ENCODE data around the gene INPP5A.

The INPP5A gene

DNA sequence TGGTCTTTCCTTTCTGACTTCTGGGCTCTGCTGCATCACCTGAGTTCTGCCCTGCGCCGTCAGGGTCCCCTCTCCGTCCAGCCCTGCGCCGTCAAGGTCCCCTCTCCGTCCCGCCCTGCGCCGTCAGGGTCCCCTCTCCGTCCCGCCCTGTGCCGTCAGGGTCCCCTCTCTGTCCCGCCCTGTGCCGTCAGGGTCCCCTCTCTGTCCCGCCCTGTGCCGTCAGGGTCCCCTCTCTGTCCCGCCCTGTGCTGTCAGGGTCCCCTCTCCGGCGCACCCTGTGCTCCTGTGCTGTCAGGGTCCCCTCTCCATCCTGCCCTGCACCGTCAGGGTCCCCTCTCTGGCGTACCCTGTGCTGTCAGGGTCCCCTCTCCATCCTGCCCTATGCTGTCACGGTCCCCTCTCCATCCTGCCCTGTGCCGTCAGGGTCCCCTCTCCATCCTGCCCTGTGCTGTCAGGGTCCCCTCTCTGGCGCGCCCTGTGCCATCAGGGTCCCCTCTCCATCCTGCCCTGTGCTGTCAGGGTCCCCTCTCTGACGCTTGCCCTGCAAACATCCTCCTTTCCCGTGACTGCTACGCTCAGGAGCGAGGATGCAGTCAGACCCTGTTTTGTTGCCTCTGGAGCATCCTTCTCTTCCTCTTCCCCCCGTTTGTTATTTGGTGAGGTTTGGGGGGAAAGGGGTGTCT, 66.4 kb downstream of the INPP5A start:
- DNase-seq = no peak

DNA sequence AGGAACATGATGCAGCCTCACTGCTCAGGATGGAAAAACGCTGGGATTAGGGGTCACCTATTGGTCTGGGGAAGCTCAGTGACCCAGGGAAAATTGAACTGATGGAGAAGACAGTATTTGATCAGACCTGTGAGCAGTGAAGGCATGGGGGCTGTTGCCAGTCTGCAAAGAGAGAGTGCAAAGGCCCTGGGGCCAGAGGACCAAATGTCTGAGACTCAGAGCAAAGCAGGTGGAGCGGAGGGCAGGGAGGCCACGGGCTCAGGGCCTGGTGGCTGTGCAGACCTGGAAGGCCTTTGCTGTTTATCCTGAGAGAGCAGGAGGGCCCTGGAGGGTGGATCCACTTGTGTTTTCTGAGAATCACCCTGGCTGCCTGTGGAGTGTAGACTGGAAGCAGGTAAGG, 67.1 kb downstream of the INPP5A start:
- no peak for DNase-seq

DNA sequence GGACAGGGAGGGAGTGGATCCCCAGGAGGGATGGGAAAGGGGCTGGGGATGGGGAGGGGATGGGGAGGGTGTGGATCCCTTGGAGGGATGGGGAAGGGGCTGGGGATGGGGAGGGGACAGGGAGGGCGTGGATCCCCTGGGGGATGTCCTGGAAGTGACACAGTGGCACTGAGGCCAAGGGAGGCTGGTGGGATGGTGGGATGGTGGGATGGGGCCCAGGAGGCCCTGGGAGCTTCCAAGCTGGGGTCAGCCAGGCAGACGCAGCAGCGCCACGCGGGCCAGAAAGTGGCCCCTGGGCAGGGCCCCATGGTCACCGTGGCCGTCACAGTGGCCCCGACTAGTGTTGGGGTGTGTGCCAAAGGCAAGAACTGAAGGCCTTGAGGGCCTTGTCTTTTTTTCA, 67.8 kb downstream of the INPP5A start:
- no peak for DNase-seq

DNA sequence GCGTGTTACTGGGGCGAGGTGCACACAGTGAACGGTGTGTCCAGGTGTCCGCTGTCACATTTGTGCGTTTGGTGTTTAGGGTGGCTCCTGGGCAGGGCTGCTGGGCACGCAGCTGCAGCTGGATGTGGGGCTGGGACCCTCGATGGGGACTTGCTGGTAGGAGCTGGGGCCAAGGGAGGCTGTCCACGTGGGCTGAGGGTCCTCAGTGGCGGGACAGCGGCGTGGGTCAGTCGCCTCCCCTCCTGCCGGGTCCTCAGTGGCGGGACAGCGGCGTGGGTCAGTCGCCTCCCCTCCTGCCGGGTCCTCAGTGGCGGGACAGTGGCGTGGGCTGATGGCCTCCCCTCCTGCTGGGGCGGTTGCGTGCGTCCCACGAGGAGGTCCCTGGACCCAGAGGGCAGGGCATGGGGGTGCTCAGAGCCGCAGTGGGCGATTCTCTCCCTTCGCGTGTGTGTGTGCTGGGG, 68.5 kb downstream of the INPP5A start:
- no peak for DNase-seq

DNA sequence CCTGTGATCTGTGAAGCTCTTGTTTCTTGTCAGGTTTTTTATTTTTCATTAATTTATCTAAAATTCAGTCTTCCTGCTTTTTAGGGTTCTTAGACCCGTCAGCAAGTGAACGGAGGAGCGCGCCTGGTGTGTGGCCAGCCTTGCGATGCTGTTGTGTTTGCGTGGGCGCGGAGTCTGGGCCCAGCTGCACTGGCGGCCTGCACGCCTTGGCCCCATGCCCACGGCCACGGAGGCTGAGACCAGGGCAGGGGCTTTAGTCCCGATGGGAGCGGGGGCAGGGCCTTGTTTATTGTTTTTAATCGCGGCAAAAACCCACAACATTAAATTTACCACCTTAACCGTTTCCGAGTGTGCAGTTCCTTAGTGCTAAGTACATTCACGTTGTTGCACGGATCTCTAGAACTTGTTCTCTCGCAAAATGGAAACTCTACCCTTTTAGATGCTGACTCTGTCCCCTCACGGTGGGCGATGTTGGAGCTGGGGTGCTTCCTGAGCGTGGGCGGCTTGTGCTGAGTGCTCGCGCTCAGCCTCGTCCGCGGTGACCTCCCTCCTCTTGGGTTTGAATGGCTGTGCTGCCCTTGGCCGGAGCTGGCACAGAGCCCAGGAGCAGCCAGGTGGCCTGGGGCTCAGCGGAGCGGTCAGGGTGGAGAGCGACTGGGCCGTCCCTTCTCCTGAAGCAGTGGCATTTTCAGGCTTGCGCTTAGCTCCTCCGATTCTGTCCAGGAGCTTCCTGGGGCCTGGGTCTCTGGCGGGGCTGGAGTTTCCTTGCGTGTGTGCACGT, 69.1 kb downstream of the INPP5A start:
- no peak for DNase-seq

DNA sequence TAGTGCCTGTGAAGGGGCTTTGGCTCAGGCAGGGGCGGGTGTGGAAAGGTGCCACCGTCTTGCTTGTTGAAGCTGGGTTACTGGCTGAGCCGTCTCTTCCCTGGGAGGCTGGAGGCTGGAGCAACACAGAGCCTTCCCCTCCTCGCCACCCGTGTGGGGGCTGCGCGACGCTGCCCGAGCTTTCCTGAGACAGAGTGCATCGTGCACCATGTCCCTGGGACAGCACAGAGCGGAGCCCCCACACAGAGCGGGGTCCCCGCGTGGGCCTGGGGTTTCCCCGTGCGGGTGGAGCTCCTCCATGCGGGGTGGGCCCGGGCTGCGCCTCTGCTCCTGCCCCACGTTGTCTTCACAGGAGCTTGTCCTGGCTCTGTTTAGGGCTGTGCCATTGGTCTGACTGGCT, 69.9 kb downstream of the INPP5A start:
- DNase-seq = no peak

DNA sequence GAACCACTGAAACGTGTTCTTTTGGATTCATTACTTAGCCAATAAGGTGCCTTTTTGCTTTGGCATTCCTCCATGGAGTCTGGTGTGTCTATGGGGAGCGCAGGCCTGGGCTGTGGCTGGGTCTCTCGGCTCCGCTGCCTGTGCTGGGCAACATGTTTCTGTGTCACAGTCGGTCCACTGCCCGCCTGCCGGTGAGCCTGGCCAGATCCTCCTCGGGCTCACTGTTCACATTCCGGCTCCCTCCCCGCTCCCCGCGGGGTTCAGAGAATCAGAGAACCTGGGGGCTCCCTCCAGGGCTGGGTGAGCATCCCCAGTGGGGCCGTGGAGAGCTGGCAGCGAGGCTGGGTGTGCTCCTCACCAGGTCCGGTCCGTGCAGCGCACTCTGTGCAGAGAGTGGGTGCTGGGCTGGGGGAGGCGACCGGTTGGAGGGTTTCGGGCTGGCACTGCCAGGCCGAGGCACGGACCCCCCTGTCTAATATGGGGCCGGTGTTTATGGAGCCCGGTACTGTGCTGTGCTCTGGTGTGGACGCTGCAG, 70.4 kb downstream of the INPP5A start:
- no peak for DNase-seq

DNA sequence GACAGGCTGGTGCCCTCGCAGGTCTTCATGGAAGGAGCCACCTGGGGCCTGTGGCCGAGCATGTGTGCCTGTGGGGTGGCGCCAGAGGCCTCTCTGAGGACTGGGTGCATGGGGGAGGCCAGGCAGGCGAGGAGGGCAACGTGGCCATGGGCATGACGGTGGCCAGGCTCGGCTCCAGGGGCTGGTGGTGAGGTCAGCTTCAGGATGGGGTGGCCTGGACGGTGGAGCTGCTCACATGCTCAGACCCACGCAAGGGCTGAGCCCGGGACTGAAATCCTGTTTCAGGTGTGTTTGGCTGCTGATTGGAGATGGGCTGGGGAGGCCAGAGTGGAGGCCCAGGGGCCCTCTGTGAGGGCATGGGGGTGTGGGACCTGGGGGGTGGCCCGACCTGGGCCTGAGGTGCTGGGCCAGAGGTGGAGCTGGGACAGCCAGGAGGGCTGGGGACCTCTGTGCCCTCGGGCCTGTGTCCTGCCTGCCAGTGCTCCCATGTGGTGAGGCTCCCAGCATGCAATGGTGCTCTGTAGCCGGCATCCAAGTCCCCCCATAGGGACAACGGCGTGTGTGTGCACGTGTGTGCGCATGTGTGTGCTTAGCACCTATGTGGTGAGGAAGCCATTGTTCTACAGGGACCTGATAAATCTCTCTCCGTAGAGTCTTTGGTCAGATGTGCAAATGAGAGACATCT, 71.1 kb downstream of the INPP5A start:
- no peak for DNase-seq

DNA sequence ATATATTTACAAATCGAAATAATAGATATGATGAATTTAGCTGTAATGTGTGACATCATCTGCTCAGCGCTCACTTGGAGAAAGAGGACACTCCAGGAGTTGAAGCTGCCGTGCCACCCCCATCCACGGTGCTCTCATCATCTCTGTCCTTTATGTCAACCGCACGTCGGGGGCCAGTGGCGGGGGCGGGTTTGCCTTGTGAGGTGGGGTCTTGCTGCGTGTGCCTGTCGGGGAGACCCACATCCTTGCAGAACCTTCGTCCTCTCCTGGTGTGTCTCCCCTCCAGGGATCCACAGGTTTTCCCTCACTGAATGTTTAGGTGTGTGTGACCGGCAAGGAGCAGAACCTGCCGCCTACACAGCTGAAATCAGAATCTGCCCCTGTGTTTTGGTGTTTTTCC, 71.6 kb downstream of the INPP5A start:
- DNase-seq = no peak

DNA sequence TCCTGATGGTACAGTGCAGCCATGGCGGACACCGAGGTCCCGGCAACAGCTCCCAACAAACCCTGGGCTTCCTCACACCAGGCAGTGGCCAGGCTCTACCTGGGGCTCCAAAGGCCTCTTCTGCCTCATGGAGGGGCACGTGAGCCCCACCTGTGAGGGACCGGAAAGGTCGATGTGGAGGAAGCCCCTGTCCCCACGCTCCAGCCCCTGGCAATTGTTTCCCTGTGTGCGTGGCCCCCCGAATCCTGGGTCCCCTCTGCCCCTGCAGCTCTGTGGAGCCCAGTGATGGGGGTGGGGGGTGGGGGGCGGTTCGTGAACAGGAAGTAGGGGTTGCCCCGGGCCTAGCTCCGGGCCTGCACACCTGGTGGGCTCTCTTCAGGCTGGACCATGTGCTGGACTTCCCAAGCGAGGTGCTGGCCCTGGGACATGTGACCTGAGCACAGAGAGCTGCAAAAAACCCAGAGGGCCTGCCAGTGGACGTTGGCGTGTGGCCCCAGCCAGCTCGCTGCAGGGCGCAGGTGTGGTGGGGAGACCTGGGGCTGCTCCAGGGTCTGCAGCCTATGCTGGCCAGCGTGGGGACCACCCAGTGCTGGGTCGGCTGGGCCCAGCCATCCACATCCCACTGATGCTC, 72.6 kb downstream of the INPP5A start:
- no peak for DNase-seq

DNA sequence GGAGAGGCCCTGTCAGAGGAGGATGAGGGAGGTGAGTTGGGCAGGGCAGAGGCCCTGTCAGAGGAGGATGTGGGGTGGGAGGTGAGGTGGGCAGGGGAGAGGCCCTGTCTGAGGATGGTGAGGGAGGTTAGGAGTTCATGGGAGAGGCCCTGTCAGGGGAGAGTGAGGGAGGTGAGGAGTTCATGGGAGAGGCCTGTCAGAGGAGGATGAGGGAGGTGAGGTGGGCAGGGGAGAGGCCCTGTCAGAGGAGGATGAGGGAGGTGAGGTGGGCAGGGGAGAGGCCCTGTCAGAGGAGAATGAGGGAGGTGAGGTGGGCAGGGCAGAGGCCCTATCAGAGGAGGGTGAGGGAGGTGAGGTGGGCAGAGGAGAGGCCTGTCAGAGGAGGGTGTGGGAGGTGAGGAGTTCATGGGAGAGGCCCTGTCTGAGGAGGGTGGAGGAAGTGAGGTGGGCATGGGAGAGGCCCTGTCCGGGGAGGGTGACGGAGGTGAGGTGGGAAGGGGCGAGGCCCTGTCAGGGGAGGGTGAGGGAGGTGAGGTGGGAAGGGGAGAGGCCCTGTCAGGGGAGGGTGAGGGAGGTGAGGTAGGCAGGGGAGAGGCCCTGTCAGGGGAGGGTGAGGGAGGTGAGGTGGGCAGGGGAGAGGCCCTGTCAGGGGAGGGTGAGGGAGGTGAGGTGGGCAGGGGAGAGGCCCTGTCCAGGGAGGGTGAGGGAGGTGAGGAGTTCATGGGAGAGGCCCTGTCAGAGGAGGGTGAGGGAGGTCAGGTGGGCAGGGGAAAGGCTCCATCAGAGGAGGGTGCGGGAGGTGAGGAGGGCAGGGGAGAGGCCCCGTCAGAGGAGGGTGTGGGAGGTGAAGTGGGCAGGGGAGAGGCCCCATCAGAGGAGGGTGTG, 73.7 kb downstream of the INPP5A start:
- no peak for DNase-seq

DNA sequence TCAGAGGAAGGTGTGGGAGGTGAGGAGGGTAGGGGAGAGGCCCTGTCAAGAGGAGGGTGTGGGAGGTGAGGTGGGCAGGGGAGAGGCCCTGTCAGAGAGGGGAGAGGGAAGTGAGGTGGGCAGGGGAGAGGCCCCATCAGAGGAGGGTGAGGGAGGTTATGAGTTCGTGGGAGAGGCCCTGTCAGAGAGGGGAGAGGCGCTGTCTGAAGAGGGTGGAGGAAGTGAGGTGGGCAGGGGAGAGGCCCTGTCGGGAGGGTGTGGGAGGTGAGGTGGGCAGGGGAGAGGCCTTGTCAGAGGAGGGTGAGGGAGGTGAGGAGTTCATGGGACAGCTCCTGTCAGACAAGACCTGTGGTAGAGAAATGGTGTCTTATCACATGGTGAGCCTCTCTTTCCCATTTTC, 74.4 kb downstream of the INPP5A start:
- no peak for DNase-seq

DNA sequence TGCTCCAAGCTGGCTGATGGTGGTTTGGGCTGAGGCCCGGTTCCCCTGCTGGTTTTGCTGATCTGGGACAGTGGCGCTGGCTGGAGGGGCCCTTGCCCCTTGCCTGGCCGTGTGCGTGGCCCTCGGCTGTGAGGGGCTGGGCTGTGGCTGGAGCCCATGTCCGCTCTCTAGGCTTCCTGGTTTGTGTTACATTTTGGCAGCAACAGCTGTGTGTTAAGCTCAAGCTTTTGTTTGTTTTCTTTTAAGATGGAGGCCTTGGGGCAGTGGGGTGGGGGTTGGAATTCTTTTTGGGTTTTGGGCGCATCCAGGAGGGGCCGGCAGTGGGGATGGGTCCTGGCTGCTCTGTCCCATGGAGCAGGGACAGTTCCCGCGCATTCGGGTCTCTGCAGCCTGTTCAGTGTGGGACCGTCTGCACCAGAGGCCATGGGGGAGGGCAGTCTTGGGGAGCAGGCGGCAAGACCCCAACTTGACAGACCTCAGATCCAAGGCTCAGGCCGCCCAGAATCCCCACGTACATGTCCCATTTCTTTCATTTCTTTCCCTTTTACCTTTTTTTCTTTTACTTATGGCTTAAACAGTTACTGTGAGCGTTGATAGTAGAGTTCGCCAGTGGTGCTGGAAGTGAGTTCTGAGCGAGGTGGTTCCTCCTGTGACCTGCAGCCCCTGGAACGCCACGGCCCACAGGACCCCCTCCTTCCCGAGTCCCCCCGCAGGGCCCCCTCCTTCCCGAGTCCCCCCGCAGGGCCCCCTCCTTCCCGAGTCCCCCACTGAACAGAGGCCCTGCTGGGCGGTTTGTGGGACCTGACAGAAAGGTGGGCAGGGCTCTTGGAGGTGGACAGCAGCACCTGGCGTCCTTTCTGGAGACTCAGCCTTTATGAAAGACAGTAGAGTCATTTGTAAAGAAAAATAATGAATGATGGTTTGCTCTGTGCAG, 75.3 kb downstream of the INPP5A start:
- DNase-seq = no peak

DNA sequence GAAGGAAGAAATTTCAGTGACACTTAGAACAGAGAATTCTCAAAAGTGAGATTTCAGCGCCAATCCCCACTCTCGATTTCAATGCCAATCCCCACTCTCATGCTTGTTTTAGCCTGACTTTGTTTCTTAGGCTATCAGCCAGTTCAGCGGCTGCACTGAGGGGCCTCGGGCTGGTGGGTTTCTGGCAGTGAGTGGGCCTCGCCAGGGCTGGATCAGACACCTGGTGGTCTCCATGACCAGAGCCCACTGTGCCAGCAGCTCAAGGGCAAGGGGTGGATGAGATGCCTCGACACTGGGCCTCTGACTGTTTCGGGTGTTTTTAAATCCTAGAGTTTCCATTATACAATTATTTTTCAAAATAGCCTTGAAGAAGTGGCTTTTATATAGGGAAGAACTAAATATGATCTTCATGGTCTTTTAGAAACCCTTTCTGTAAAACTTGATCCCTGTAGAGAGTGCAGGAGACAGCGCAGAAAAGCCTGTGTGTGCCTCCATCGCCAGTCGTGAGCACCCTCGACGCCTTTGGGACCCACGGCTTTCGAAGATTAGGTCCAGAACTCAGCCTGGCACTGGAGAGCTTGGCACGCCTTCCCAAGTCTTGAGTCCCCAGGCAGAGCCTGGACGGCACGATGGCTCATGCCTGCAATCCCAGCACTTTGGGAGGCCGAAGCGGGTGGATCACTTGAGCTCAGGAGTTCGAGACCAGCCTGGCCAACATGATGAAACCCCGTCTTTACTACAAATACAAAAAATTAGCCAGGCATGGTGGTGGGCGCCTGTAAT, 76.2 kb downstream of the INPP5A start:
- DNase-seq = no peak

DNA sequence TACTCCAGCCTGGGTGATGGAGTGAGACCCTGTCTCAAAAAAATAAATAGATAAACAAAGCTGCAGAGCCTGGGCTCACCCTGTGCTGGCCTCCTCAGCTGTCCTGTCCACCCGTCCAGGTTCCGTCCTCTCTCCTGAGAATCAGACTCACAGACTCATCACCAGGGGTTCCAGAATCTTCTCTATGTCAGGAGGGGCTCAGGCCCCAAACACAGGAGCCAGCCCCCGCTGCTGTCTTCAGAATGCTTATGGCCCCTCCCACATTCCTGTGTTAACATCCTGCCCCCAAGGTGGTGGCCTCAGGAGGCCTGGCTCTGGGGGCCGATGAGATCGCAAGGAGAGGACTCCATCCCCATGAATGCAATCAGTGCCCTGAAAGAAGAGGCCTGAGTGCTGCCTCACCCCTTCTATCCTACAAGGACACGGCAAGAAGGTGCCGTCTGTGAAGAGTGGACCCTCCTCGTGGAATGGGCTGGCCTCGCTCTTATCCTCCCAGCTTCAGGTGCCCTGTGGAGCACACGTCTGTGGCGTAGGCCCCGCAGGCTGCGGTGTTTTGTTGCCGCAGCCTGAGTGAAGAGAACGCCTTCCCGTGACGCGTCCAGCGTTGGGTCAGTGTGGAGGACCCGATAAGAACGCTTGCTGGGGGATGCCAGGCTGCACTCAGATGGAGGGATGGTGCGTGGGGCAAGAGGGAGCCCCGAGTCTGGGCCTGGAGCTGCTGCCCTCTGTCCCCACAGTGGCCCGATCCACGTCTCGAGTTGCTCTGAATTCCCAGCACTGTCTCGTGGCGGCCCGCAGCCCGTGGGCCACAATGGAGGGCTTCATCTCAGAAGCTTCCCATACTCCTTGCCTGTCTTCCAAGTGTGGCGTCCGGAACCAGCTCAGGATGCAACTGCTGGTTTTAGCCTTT, 77.1 kb downstream of the INPP5A start:
- DNase-seq = no peak

DNA sequence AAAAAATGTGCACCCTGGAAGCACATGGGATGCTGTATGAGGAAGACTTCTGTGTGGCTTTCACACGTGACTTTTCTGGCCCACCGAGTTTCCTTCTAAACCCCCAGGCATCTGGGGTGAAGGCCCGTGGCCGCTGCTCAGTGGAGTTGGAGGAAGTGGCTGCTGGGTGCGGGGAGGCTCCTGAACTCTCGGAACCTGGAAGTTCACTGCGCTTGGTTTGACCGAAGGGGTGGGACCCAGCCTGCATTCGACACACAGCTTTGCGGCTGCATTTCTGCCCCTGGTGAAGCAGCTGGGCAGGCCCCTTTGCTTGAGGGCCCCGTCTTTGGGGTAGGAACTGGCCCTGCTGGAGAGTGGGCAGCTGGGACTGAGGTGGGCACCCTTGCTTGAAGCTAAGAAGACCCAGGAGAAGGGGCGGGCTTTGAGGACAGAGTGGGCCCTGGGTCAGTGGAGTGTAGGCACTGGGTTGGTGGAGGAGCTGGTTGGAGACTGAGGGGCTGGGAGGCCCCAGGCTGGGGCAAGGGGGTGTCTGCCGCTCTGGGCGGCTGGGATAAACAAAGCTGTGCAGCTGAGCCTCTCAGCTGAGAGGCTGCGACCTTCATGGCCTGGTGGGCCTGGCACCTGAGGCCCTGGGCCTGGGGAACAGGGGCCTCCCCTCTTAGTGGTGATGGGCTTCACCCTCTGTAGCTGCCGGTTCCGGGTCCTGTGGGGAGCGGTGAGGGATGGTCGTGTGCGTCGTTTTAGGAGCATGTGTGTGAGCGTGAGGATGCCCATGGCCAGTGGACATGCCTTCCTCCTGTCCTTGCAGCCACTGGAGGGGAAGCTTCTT, 78.0 kb downstream of the INPP5A start:
- no peak for DNase-seq

DNA sequence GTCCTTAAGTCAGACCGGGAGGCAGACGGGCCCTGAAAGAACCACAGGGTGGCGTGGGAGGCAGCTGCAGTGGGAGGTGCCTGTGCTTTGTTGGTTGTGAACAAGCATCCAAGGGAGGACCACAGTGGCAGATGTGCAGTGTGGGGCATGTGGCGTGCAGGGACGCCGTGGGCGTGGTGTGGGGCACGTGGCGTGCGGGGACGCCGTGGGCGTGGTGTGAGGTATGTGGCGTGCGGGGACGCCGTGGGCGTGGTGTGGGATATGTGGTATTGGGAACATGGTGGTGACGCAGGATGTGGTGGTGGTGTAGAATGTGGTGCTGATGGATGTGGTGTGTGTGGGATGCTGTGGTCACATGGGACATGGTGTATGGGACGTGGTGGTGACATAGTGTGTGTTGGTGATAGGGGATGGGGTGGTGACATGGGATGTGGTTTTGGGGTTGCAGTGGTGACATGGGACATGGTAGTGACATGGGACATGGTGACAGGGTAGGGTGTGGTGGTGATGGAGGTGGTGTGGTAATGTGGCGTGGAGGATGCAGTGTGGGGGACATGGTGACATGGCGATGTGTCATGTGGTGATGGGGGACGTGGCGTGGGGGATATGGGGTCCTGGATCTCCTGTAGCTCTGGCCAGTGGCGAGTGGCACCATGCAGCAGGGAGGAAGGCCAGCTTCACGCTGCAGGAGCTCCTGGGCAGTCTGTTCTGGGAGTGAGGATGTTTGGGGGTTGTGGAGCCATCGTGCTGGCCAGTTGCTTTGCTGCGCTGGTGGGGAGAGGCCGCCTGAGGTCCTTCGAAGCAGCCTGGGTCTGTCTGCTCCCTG, 78.8 kb downstream of the INPP5A start:
- DNase-seq = no peak
